ENCODE measurements around the gene SMARCC2. TPM values are rescaled to one million over a fixed set of nuclear protein-coding genes. Genes with fewer than 3 reads are reported as not detected.
A peak's percentile ranks its signal among the peaks of the same experiment; 100 is the strongest.

The SMARCC2 gene
- total and polyA plus RNA-seq, 2 of the 13 experiments (the other 11 are each of a cell fraction or from before 2014, with no cell fraction given) = 21.3 to 24.1 TPM

- Histone ChIP-seq H3K4me1 (ENCODE audit: insufficient read depth, low read length) (peaks cover 34% of the 10 kb centered on the region), H3K9ac (ENCODE audit: insufficient read depth, low read depth, low read length) (peak overlapping the region; percentile 87), H3K36me3 (replicated peaks in 1 of 2; ENCODE audit: control insufficient read depth in 1 of 2, insufficient read depth in 2 of 2, low read length in 2 of 2) (peaks cover 0 to 8% of the 10 kb centered on the region in 2 experiments; a peak in 2 of 5 replicates), H4K20me1 (ENCODE audit: insufficient read depth, low read length) (no peaks in the 10 kb centered on the region), H3K9me3 (ENCODE audit: low read length) (no peaks in the 10 kb centered on the region), H3K27ac (ENCODE audit: extremely low read length, insufficient read depth, low read length) (peak overlapping the region; percentile 99), H3K79me2 (ENCODE audit: insufficient read depth, low read length) (peaks cover 24% of the 10 kb centered on the region), H3K4me2 (ENCODE audit: low read depth, low read length) (peak overlapping the region; percentile 94), H3K4me3 (replicated peaks in 1 of 3; ENCODE audit: insufficient read depth in 1 of 3, low read depth in 2 of 3, low read length in 3 of 3) (peak overlapping the region; percentile 62 to 86 (median 78)), H2AFZ (ENCODE audit: low read length) (peak overlapping the region; percentile 2), H3K27me3 (ENCODE audit: control insufficient read depth in 1 of 2, insufficient read depth in 2 of 2, low read length in 2 of 2) (no peaks in the 10 kb centered on the region)
- FAIRE-seq (no peak), DNase-seq (ENCODE audit: low spot score) (no peak), ATAC-seq (peak; percentile 16)
- POLR2A ChIA-PET = interaction anchor here (0.6 to 5.8 kb wide), 18 partner anchors 9 to 229 kb away, joined by 3 to 96 read pairs (median 5); partner anchors contain the start of genes ANKRD52, CNPY2, COQ10A and ESYT1
- WGBS (ENCODE audit: low lambda C conversion rate) = 39% methylated on average over 2 of the region's 11 CpGs
- BruUV-seq (replicated peaks) = TSS peak; percentile 76
- CTCF ChIA-PET (ENCODE audit: low intra/inter-chr PET ratio, low total read pairs) = interaction anchor here (1.4 kb wide), 1 partner anchor 35 kb away, joined by 3 read pairs; the partner anchor contains the start of gene COQ10A
- in situ Hi-C loops (cut with HindIII; ENCODE audit: extremely low pct_ligation_motif_present, low pct_unique_long_range_greater_than_20kb) (no loop called here), intact Hi-C loops (cut with micrococcal nuclease; ENCODE audit: unreplicated experiment) (no loop called here)
- TF ChIP-seq ZNF687 (CRISPR knock-in tag; IDR thresholded peaks at IDR 0.05) (peak; percentile 64), PRDM10 (CRISPR knock-in tag; IDR thresholded peaks at IDR 0.05; ENCODE audit: low read depth) (no peak), HOXA9 (CRISPR knock-in tag; IDR thresholded peaks at IDR 0.05; ENCODE audit: borderline replicate concordance) (no peak), ZFP91 (CRISPR knock-in tag; IDR thresholded peaks at IDR 0.05; ENCODE audit: borderline replicate concordance) (peak; percentile 42; the same call in 1 of the 2 replicates), ZNF563 (CRISPR knock-in tag; IDR thresholded peaks at IDR 0.05) (peak; percentile 56; the same call in 1 of the 2 replicates), UBTF (CRISPR knock-in tag; IDR thresholded peaks at IDR 0.05) (0 out of 2 replicates have a peak, but pooled peaks have one; percentile 38), NFKB2 (CRISPR knock-in tag; IDR thresholded peaks at IDR 0.05; ENCODE audit: borderline replicate concordance) (peak; percentile 65; the same call in 1 of the 2 replicates), AGO2 (optimal IDR thresholded peaks at IDR 0.05; ENCODE audit: low read depth, low read length) (peak; percentile 75), ZNF709 (CRISPR knock-in tag; IDR thresholded peaks at IDR 0.05) (0 out of 2 replicates have a peak, but pooled peaks have one; percentile 26), ZSCAN21 (CRISPR knock-in tag; IDR thresholded peaks at IDR 0.05; ENCODE audit: borderline replicate concordance) (0 out of 2 replicates have a peak, but pooled peaks have one; percentile 54), XRCC5 (optimal IDR thresholded peaks at IDR 0.05; ENCODE audit: low read length) (no peak)
Observed at GRCh38 chr12:56231184-56231582, 41.9 kb upstream of the SMARCC2 start.
